GM23338 (cell line): ENCODE results near the gene NT5DC2. TPM values are rescaled to one million over a fixed set of nuclear protein-coding genes. Genes with fewer than 3 reads are reported as not detected.

Source experiments
- ATAC-seq: fragments of 200-7000 bp; cut with Tn5 transposase; 3 replicates; pipeline ENCODE4 v1.9.1; 2020
- DNase-seq: peaks from one replicate; pipeline ENCODE4 v3.0.0-alpha.2; 2015; ENCODE audit warnings: low spot score
- H2AFZ ChIP-seq: fragments of 200-600 bp; sonication (generic); 2 replicates; pipeline ENCODE4 v1.8.0; 2016; ENCODE audit warnings: antibody characterized with exemption, mild to moderate bottlenecking, moderate library complexity
- H3F3A ChIP-seq: fragments of 200-600 bp; sonication (generic); replicated peaks from 2 replicates; pipeline ENCODE4 v1.8.0; 2017; ENCODE audit warnings: antibody characterized with exemption, mixed run types, low read depth
- H3K27ac ChIP-seq: fragments of 200-600 bp; sonication (generic); 2 replicates; pipeline ENCODE4 v1.6.1; 2016; ENCODE audit warnings: low read depth
- H3K27me3 ChIP-seq: fragments of 200-600 bp; sonication (generic); 2 replicates; pipeline ENCODE4 v1.8.0; 2016; ENCODE audit warnings: mild to moderate bottlenecking, mixed run types, moderate library complexity; ENCODE audit not compliant: insufficient read depth
- H3K36me3 ChIP-seq: fragments of 200-600 bp; sonication (generic); 2 replicates; pipeline ENCODE4 v1.8.0; 2016; ENCODE audit warnings: mild to moderate bottlenecking; ENCODE audit not compliant: insufficient read depth
- H3K4me1 ChIP-seq: fragments of 200-600 bp; sonication (generic); 2 replicates; pipeline ENCODE4 v1.8.0; 2016; ENCODE audit warnings: mild to moderate bottlenecking, moderate library complexity; ENCODE audit not compliant: insufficient read depth
- H3K4me2 ChIP-seq: fragments of 200-600 bp; sonication (generic); 2 replicates; pipeline ENCODE4 v1.7.1; 2017; ENCODE audit warnings: mixed run types
- H3K4me3 ChIP-seq: fragments of 200-600 bp; sonication (generic); 2 replicates; pipeline ENCODE4 v1.6.1; 2016; ENCODE audit warnings: mixed run types
- H3K79me2 ChIP-seq: fragments of 200-600 bp; sonication (generic); replicated peaks from 2 replicates; pipeline ENCODE4 v1.8.0; 2017; ENCODE audit warnings: mild to moderate bottlenecking; ENCODE audit not compliant: insufficient read depth
- H3K9me2 ChIP-seq: fragments of 200-600 bp; sonication (generic); 2 replicates; pipeline ENCODE4 v1.8.0; 2017; ENCODE audit not compliant: insufficient read depth
- H4K20me1 ChIP-seq: fragments of 200-600 bp; sonication (generic); replicated peaks from 2 replicates; pipeline ENCODE4 v1.8.0; 2017; ENCODE audit warnings: mild to moderate bottlenecking; ENCODE audit not compliant: insufficient read depth
- H3K27ac Mint-ChIP-seq: 2 replicates; pipeline ENCODE4 v1.8.0; 2020; ENCODE audit warnings: inconsistent platforms, mild to moderate bottlenecking, moderate library complexity, mixed read lengths
- H3K27me3 Mint-ChIP-seq: 3 replicates; pipeline ENCODE4 v1.8.0; 2022; ENCODE audit warnings: low read depth, mild to moderate bottlenecking, moderate library complexity, mixed read lengths, inconsistent platforms; ENCODE audit not compliant: insufficient read depth, poor library complexity
- H3K36me3 Mint-ChIP-seq: 3 replicates; pipeline ENCODE4 v1.8.0; 2021; ENCODE audit warnings: low read depth, mild to moderate bottlenecking, inconsistent platforms, moderate library complexity, mixed read lengths
- H3K4me1 Mint-ChIP-seq: 3 replicates; pipeline ENCODE4 v1.8.0; 2020; ENCODE audit warnings: mild to moderate bottlenecking, inconsistent platforms, mixed read lengths
- H3K4me3 Mint-ChIP-seq: 3 replicates; pipeline ENCODE4 v1.8.0; 2021; ENCODE audit warnings: moderate library complexity, mild to moderate bottlenecking, inconsistent platforms, mixed read lengths
- H3K9me3 Mint-ChIP-seq: 3 replicates; pipeline ENCODE4 v1.8.0; 2020; ENCODE audit warnings: moderate library complexity, mild to moderate bottlenecking, inconsistent platforms, mixed read lengths
- CREB1 ChIP-seq: fragments of 250-450 bp; sonication (Bioruptor Pico); IDR thresholded peaks from 2 replicates; pipeline ENCODE4 v1.5.0; 2020; ENCODE audit warnings: low read depth, mild to moderate bottlenecking, moderate library complexity
- CTCF ChIP-seq, 2 experiments: fragments of 200-600 bp in 1 of 2; sonication (generic) in 1 of 2; conservative IDR thresholded peaks; 2 replicates each; pipeline versions ENCODE4 v1.5.1 to v1.6.1; 2016 to 2017; ENCODE audit warnings: antibody characterized with exemption in 2 of 2, low read depth in 2 of 2, mild to moderate bottlenecking in 2 of 2, moderate library complexity in 1 of 2
- ETS1 ChIP-seq: IDR thresholded peaks from 2 replicates; pipeline ENCODE4 v1.6.1; 2016; ENCODE audit warnings: antibody characterized with exemption
- EZH2 ChIP-seq: fragments of 200-600 bp; sonication (generic); IDR thresholded peaks from one replicate; pipeline ENCODE4 v1.8.0; 2017; ENCODE audit warnings: antibody characterized with exemption, mild to moderate bottlenecking, low read depth; ENCODE audit not compliant: unreplicated experiment
- EZH2phosphoT487 ChIP-seq: fragments of 200-600 bp; sonication (generic); IDR thresholded peaks from one replicate; pipeline ENCODE4 v1.8.1; 2018; ENCODE audit warnings: antibody characterized with exemption; ENCODE audit not compliant: unreplicated experiment
- JUNB ChIP-seq: IDR thresholded peaks from one replicate; pipeline ENCODE4 v1.6.1; 2016; ENCODE audit warnings: antibody characterized with exemption; ENCODE audit not compliant: unreplicated experiment
- NANOG ChIP-seq: IDR thresholded peaks from 2 replicates; pipeline ENCODE4 v1.6.1; 2016; ENCODE audit warnings: antibody characterized with exemption, borderline replicate concordance
- POLR2AphosphoS5 ChIP-seq: IDR thresholded peaks from 2 replicates; pipeline ENCODE4 v1.6.1; 2016; ENCODE audit warnings: antibody characterized with exemption, low read depth
- REST ChIP-seq: IDR thresholded peaks from one replicate; pipeline ENCODE4 v1.6.1; 2018; ENCODE audit warnings: antibody characterized with exemption; ENCODE audit not compliant: unreplicated experiment
- STAT1 ChIP-seq: IDR thresholded peaks from one replicate; pipeline ENCODE4 v1.6.1; 2016; ENCODE audit warnings: antibody characterized with exemption; ENCODE audit not compliant: unreplicated experiment
- ZNF114 ChIP-seq: fragments of 250-450 bp; sonication (Bioruptor Pico); IDR thresholded peaks from 2 replicates; pipeline ENCODE4 v1.5.0; 2020; ENCODE audit warnings: mild to moderate bottlenecking, moderate library complexity
- ZNF331 ChIP-seq: fragments of 250-450 bp; sonication (Bioruptor Pico); IDR thresholded peaks from 2 replicates; pipeline ENCODE4 v1.5.0; 2020; ENCODE audit warnings: low read depth, mild to moderate bottlenecking, moderate library complexity
- ZNF462 ChIP-seq: fragments of 250-450 bp; sonication (Bioruptor Pico); IDR thresholded peaks from 2 replicates; pipeline ENCODE4 v1.5.0; 2020; ENCODE audit warnings: mild to moderate bottlenecking, moderate library complexity
- polyA plus RNA-seq: library from polyadenylated mRNA; unstranded; fragments of >200 nt; fragmentation: Nextera tagmentation; extraction: Ambion mirVana; gene quantifications from 2 replicates; pipeline ENCODE4 v1.2.1, GENCODE V29; 2016
- total RNA-seq: library from RNA; depleted of rRNA; stranded (reverse); fragments of >200 nt; shearing (Covaris generic); gene quantifications from 2 replicates; pipeline ENCODE4 v1.2.3, GENCODE V29; 2014

NT5DC2 gene
- total and polyA plus RNA-seq, 2 experiments from 2014 or later = 269 to 324 TPM

- H3K4me3 ChIP-seq = no peak overlapping the region
- no peaks in the 10 kb centered on the region for H3K4me1 ChIP-seq
- no peak overlapping the region for H3K27ac ChIP-seq
- H3K9me3 Mint-ChIP-seq = no peaks in the 10 kb centered on the region; the same call in 2 of the 3 replicates
- TF ChIP-seq NANOG = no peak
- no peak for TF ChIP-seq JUNB
- no peak for TF ChIP-seq EZH2
- TF ChIP-seq EZH2phosphoT487 = no peak
- TF ChIP-seq ZNF462 (CRISPR knock-in tag) = no peak
- TF ChIP-seq POLR2AphosphoS5 = no peak
- no peak for TF ChIP-seq CTCF (conservative IDR thresholded peaks at IDR 0.05; ENCODE audit: low read depth in 2 of 2)
- no peak for TF ChIP-seq ZNF331 (CRISPR knock-in tag)
- no peak for TF ChIP-seq STAT1
- no peak for TF ChIP-seq CREB1 (CRISPR knock-in tag)
- TF ChIP-seq ZNF114 (CRISPR knock-in tag) = no peak
- TF ChIP-seq REST = no peak
- TF ChIP-seq ETS1 = no peak
- no peaks in the 10 kb centered on the region for H3K9me2 ChIP-seq
- ATAC-seq = no peak
- no peaks in the 10 kb centered on the region for H4K20me1 ChIP-seq
- no peak for DNase-seq
- H2AFZ ChIP-seq = no peak overlapping the region
- H3K4me1 Mint-ChIP-seq = peaks cover 3% of the 10 kb centered on the region
- no peaks in the 10 kb centered on the region for H3K36me3 Mint-ChIP-seq
- no peaks in the 10 kb centered on the region for H3K79me2 ChIP-seq
- H3F3A ChIP-seq = no peaks in the 10 kb centered on the region
- H3K4me3 Mint-ChIP-seq = no peak overlapping the region
- H3K4me2 ChIP-seq = no peak overlapping the region
- H3K36me3 ChIP-seq = no peaks in the 10 kb centered on the region
- H3K27ac Mint-ChIP-seq = no peak overlapping the region
- peaks cover 17% of the 10 kb centered on the region for H3K27me3 Mint-ChIP-seq
- no peaks in the 10 kb centered on the region for H3K27me3 ChIP-seq
These were observed 20.4 kb downstream of the NT5DC2 start for GRCh38 chr3:52513281-52513680.
